Vagina (tissue), 2 donors: ENCODE measurements around the gene OR5K2. TPM values are rescaled to one million over a fixed set of nuclear protein-coding genes. Genes with fewer than 3 reads are reported as not detected.

Experiments used
- DNase-seq, 2 donors: peaks; one replicate each; pipeline ENCODE4 v3.0.0-alpha.2; 2017; ENCODE audit errors: extremely low spot score in 2 of 2
- H3K27ac ChIP-seq: fragments of 200-600 bp; sonication (generic); one replicate; pipeline ENCODE4 v1.5.1; 2019
- H3K27me3 ChIP-seq: fragments of 200-600 bp; sonication (generic); one replicate; pipeline ENCODE4 v1.5.1; 2019
- H3K36me3 ChIP-seq, 2 donors: fragments of 200-600 bp; sonication (generic); one replicate each; pipeline ENCODE4 v1.5.1; 2017 to 2019
- H3K4me1 ChIP-seq: fragments of 200-600 bp; sonication (generic); one replicate; pipeline ENCODE4 v1.5.1; 2019
- H3K4me3 ChIP-seq, 2 donors: fragments of 200-600 bp; sonication (generic); 1 replicate in 1 of 2; 2 replicates in 1 of 2; pipeline ENCODE4 v1.5.1; 2016 to 2019
- H3K9me3 ChIP-seq: fragments of 200-600 bp; sonication (generic); one replicate; pipeline ENCODE4 v1.5.1; 2019
- CTCF ChIP-seq, 3 experiments: fragments of 450-650 bp in 2 of 3; fragments of 200-600 bp in 1 of 3; sonication (generic) in 1 of 3; IDR thresholded peaks; one replicate each; pipeline ENCODE4 v1.5.1; 2017 to 2019; ENCODE audit warnings: antibody characterized with exemption in 3 of 3, mild to moderate bottlenecking in 2 of 3, moderate library complexity in 2 of 3
- POLR2A ChIP-seq, 2 donors: fragments of 450-650 bp; IDR thresholded peaks; one replicate each; pipeline ENCODE4 v1.6.1; 2017; ENCODE audit warnings: antibody characterized with exemption in 2 of 2, mild to moderate bottlenecking in 2 of 2, moderate library complexity in 2 of 2
- POLR2AphosphoS5 ChIP-seq, 2 donors: sonication (generic); formaldehyde crosslinking; IDR thresholded peaks; one replicate each; pipeline ENCODE4 v1.9.0; 2017; ENCODE audit warnings: antibody characterized with exemption in 2 of 2, mild to moderate bottlenecking in 2 of 2, low read depth in 1 of 2; ENCODE audit not compliant: insufficient read depth in 1 of 2
- intact Hi-C: fragments of 100-400 bp; cut with DNase I; formaldehyde crosslinking; loops from one replicate; pipeline ENCODE4 v1.15.1; 2023
- total RNA-seq: library from RNA; depleted of rRNA; stranded (reverse); fragments of >200 nt; gene quantifications from one replicate; pipeline ENCODE4 v1.2.3, GENCODE V29; 2016

OR5K2 gene
- total RNA-seq, 1 donor from 2014 or later, result not detected

GRCh38 chr3:98532709-98533571, 35.5 kb downstream of the OR5K2 start:
- TF ChIP-seq CTCF (IDR thresholded peaks at IDR 0.05) (no peak), POLR2AphosphoS5 (IDR thresholded peaks at IDR 0.05; ENCODE audit: insufficient read depth in 1 of 2, low read depth in 1 of 2) (no peak), POLR2A (IDR thresholded peaks at IDR 0.05) (no peak)
- no peaks in the 10 kb centered on the region for H3K27me3 ChIP-seq
- no peaks in the 10 kb centered on the region for H3K9me3 ChIP-seq
- H3K36me3 ChIP-seq, result no peaks in the 10 kb centered on the region
- intact Hi-C loops, result no loop called here
- H3K4me3 ChIP-seq, result peak overlapping the region in 1 of 2 donors; percentile 19
- no peaks in the 10 kb centered on the region for H3K4me1 ChIP-seq
- H3K27ac ChIP-seq, result no peak overlapping the region
- DNase-seq, result no peak

GRCh38 chr3:98534168-98534567, 36.7 kb downstream of the OR5K2 start:
- intact Hi-C loops, result no loop called here
- TF ChIP-seq CTCF (IDR thresholded peaks at IDR 0.05), result no peak
- no peak for TF ChIP-seq POLR2AphosphoS5 (IDR thresholded peaks at IDR 0.05; ENCODE audit: insufficient read depth in 1 of 2, low read depth in 1 of 2)
- no peak for TF ChIP-seq POLR2A (IDR thresholded peaks at IDR 0.05)
- H3K9me3 ChIP-seq, result no peaks in the 10 kb centered on the region

GRCh38 chr3:98534734-98535133, 37.3 kb downstream of the OR5K2 start:
- Histone ChIP-seq H3K4me1 (no peaks in the 10 kb centered on the region), H3K9me3 (no peaks in the 10 kb centered on the region), H3K27ac (no peak overlapping the region), H3K27me3 (no peaks in the 10 kb centered on the region), H3K4me3 (no peak overlapping the region), H3K36me3 (no peaks in the 10 kb centered on the region)
- TF ChIP-seq POLR2AphosphoS5 (IDR thresholded peaks at IDR 0.05; ENCODE audit: insufficient read depth in 1 of 2, low read depth in 1 of 2) (no peak), POLR2A (IDR thresholded peaks at IDR 0.05) (no peak), CTCF (IDR thresholded peaks at IDR 0.05) (no peak)
- intact Hi-C loops, result no loop called here
- no peak for DNase-seq

More at GRCh38 chr3:98534168-98534567, 36.7 kb downstream of the OR5K2 start:
- DNase-seq, result no peak
- H3K4me1 ChIP-seq, result no peaks in the 10 kb centered on the region
- no peaks in the 10 kb centered on the region for H3K27me3 ChIP-seq
- no peak overlapping the region for H3K27ac ChIP-seq
- no peak overlapping the region for H3K4me3 ChIP-seq
- H3K36me3 ChIP-seq, result no peaks in the 10 kb centered on the region

- Histone ChIP-seq H3K36me3 (no peaks in the 10 kb centered on the region), H3K27me3 (no peaks in the 10 kb centered on the region), H3K4me1 (no peaks in the 10 kb centered on the region), H3K4me3 (no peak overlapping the region), H3K27ac (no peak overlapping the region), H3K9me3 (no peaks in the 10 kb centered on the region)
- DNase-seq, result no peak
- intact Hi-C loops, result no loop called here
- TF ChIP-seq POLR2A (IDR thresholded peaks at IDR 0.05) (no peak), POLR2AphosphoS5 (IDR thresholded peaks at IDR 0.05; ENCODE audit: insufficient read depth in 1 of 2, low read depth in 1 of 2) (no peak), CTCF (IDR thresholded peaks at IDR 0.05) (no peak)
Observed at GRCh38 chr3:98536456-98537017, 39.1 kb downstream of the OR5K2 start.

- H3K27me3 ChIP-seq, result no peaks in the 10 kb centered on the region
- intact Hi-C loops, result no loop called here
- no peaks in the 10 kb centered on the region for H3K9me3 ChIP-seq
- H3K36me3 ChIP-seq, result no peaks in the 10 kb centered on the region
- H3K4me1 ChIP-seq, result no peaks in the 10 kb centered on the region
- no peak overlapping the region for H3K4me3 ChIP-seq
- TF ChIP-seq POLR2A (IDR thresholded peaks at IDR 0.05) (no peak), CTCF (IDR thresholded peaks at IDR 0.05) (no peak), POLR2AphosphoS5 (IDR thresholded peaks at IDR 0.05; ENCODE audit: insufficient read depth in 1 of 2, low read depth in 1 of 2) (no peak)
- no peak overlapping the region for H3K27ac ChIP-seq
- no peak for DNase-seq
Observed at GRCh38 chr3:98540346-98540745, 42.9 kb downstream of the OR5K2 start.
